SIG-M5 (cell line): ENCODE measurements around the gene ATP7A.
A peak's percentile ranks its signal among the peaks of the same experiment; 100 is the strongest.
"Not testable (repeated sequence)": the region's sequence is repeated elsewhere in the genome, so short reads cannot be mapped to it uniquely, and the experiment has no call there.

Experiments used
- DNase-seq: peaks from one replicate; lab custom pipeline; 2025; lab: John Stamatoyannopoulos, UW

Gene ATP7A

GRCh38 chrX:78037881-78038280, 127.4 kb downstream of the ATP7A start:
- no peak for DNase-seq

- no peak for DNase-seq
Observed at GRCh38 chrX:78042601-78043000, 132.1 kb downstream of the ATP7A start.

- no peak for DNase-seq
Observed at GRCh38 chrX:78046362-78046761, 135.9 kb downstream of the ATP7A start.

- DNase-seq: no peak
Observed at GRCh38 chrX:78048052-78048451, 137.6 kb downstream of the ATP7A start.

- DNase-seq: no peak
Observed at GRCh38 chrX:78063687-78064086, 153.2 kb downstream of the ATP7A start.

- DNase-seq: no peak
Observed at GRCh38 chrX:78064152-78064551, 153.7 kb downstream of the ATP7A start.

- DNase-seq: not testable (repeated sequence)
Observed at GRCh38 chrX:78064698-78065601, 154.5 kb downstream of the ATP7A start.

- no peak for DNase-seq
Observed at GRCh38 chrX:78066110-78066509, 155.6 kb downstream of the ATP7A start.

- DNase-seq: no peak
Observed at GRCh38 chrX:78071331-78071730, 160.8 kb downstream of the ATP7A start.

GRCh38 chrX:78073147-78074077, 162.9 kb downstream of the ATP7A start:
- not testable (repeated sequence) for DNase-seq

GRCh38 chrX:78074088-78074487, 163.6 kb downstream of the ATP7A start:
- no peak for DNase-seq

- no peak for DNase-seq
Observed at GRCh38 chrX:78075787-78076389, 165.4 kb downstream of the ATP7A start.

GRCh38 chrX:78081413-78081812, 170.9 kb downstream of the ATP7A start:
- DNase-seq: not testable (repeated sequence)

- peak; percentile 0 for DNase-seq
Observed at GRCh38 chrX:78092296-78092695, 181.8 kb downstream of the ATP7A start.

- DNase-seq: no peak
Observed at GRCh38 chrX:78098108-78098507, 187.6 kb downstream of the ATP7A start.
